Calu3 (cell line): ENCODE measurements around the gene SOCS6. TPM values are rescaled to one million over a fixed set of nuclear protein-coding genes. Genes with fewer than 3 reads are reported as not detected.

Source experiments
- BruUV-seq: library from RNA; stranded (reverse); fragments of 400-500 nt; replicated peaks from 2 replicates; lab custom pipeline; 2021; lab: Mats Ljungman, UMichigan
- CTCF ChIA-PET: fragments of 300-600 bp; sonication (Branson Sonifier 250); formaldehyde crosslinking; loops from one replicate; lab custom pipeline; 2022; ENCODE audit warnings: antibody characterized with exemption; lab: Charles Lee
- DNase-seq: peaks from one replicate; pipeline ENCODE4 v3.0.0; 2022
- H3K27ac Mint-ChIP-seq: one replicate; pipeline ENCODE4 v1.8.0; 2022; ENCODE audit warnings: mixed read lengths; ENCODE audit not compliant: unreplicated experiment
- H3K27me3 Mint-ChIP-seq: one replicate; pipeline ENCODE4 v1.8.0; 2022; ENCODE audit warnings: mixed read lengths; ENCODE audit not compliant: unreplicated experiment
- H3K36me3 Mint-ChIP-seq: one replicate; pipeline ENCODE4 v1.8.0; 2022; ENCODE audit warnings: mild to moderate bottlenecking, moderate library complexity, mixed read lengths; ENCODE audit not compliant: insufficient read depth, unreplicated experiment
- H3K4me1 Mint-ChIP-seq: one replicate; pipeline ENCODE4 v1.8.0; 2022; ENCODE audit warnings: mild to moderate bottlenecking, low read depth, mixed read lengths; ENCODE audit not compliant: unreplicated experiment
- H3K4me3 Mint-ChIP-seq: one replicate; pipeline ENCODE4 v1.8.0; 2022; ENCODE audit warnings: mild to moderate bottlenecking, low read depth, moderate library complexity, mixed read lengths; ENCODE audit not compliant: unreplicated experiment
- H3K9me3 Mint-ChIP-seq: one replicate; pipeline ENCODE4 v1.8.0; 2022; ENCODE audit warnings: low read depth, mixed read lengths; ENCODE audit not compliant: unreplicated experiment
- CTCF ChIP-seq: fragments of 200-600 bp; IDR thresholded peaks from one replicate; pipeline ENCODE4 v1.8.0; 2022; ENCODE audit warnings: antibody characterized with exemption; ENCODE audit not compliant: unreplicated experiment
- intact Hi-C: fragments of 100-400 bp; cut with micrococcal nuclease; formaldehyde crosslinking; loops from one replicate; pipeline ENCODE4 v1.10.0; 2022; ENCODE audit not compliant: unreplicated experiment
- total RNA-seq: library from RNA; stranded (reverse); gene quantifications from 2 replicates; pipeline ENCODE4 v1.2.3, GENCODE V29; 2022

Gene SOCS6
- total RNA-seq, 1 experiment from 2014 or later = 33.0 TPM

DNA sequence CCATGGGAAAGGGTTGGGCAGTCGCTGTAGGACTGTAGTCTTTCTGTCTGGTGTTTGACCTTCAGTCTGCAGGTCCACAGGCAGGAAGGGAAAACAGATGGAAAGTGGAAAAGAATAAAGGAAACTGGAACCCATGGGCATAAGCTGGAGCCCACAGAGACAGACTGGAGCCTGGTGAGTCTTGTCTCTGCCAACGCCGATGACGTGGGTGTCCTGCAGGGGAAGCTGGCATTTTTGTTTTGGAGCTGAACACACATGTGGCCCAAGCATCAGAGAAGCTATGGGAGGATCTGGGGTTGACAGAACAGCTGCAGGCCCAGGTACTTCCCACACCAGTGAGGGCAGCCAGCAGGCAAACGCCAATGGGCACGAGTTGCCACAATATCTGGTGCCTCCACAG lies 28.2 kb upstream of the SOCS6 start:
- Mint-ChIP-seq H3K9me3 (no peaks in the 10 kb centered on the region), H3K27me3 (no peaks in the 10 kb centered on the region), H3K36me3 (no peaks in the 10 kb centered on the region), H3K27ac (no peak overlapping the region), H3K4me3 (no peak overlapping the region), H3K4me1 (no peaks in the 10 kb centered on the region)
- TF ChIP-seq CTCF = no peak
- intact Hi-C loops = no loop called here
- CTCF ChIA-PET = no interaction called here
- DNase-seq = no peak
- BruUV-seq = no TSS peak

DNA sequence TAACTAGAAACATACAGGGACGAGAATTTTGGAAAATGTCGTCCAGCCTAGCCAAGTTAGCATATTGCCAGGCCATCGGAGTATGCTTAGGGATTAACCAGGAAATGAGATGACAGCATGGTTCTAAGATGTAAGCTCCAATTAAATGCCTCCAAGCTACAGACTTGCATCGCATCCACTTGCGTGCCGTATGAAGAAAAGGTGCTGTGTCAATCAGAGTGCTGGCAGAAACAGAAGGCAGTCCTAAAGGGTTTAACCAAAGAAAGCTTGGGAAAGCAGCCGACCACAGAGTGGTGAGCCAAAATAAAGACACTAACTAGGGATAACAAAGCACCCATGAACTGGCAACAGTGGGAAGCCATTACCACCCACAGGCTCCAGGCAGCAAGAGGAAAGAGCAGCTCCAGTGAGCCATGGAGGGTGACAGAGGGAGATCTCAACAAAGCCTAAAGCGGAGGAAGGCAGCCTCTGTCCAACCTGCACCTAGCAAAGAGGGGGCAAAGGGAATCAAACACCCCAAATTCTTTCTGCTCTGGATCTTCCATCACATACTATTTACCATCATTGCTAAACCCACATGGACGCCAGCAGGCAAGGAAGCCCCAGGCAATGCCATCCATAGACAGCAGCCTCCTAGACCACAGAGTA lies 27.6 kb upstream of the SOCS6 start:
- Mint-ChIP-seq H3K9me3 (no peaks in the 10 kb centered on the region), H3K27me3 (no peaks in the 10 kb centered on the region), H3K36me3 (no peaks in the 10 kb centered on the region), H3K27ac (no peak overlapping the region), H3K4me1 (no peaks in the 10 kb centered on the region), H3K4me3 (no peak overlapping the region)
- DNase-seq = no peak
- BruUV-seq = no TSS peak
- TF ChIP-seq CTCF = no peak
- CTCF ChIA-PET = no interaction called here
- intact Hi-C loops = no loop called here

DNA sequence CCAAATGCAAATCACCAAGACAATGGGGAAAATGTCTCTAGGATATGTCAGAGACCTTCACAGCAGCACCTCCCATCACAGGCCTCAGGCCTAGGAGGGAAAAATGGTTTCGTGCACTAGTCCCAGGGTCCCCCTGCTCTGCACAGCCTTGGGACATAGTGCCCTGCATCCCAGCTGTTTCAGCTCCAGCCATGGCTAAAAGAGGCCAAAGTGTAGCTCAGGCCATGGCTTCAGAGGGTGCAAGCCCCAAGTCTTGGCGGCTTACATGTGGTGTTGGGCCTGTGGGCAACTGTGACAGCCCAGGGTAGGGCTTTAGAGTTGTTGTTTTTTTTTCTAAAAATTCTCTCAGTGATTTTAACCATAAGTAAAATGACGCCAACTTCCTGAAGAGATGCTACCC lies 25.5 kb upstream of the SOCS6 start:
- no peak overlapping the region for H3K4me3 Mint-ChIP-seq
- intact Hi-C loops = no loop called here
- CTCF ChIA-PET = no interaction called here
- no TSS peak for BruUV-seq
- no peaks in the 10 kb centered on the region for H3K27me3 Mint-ChIP-seq
- no peak for DNase-seq
- no peak for TF ChIP-seq CTCF
- H3K9me3 Mint-ChIP-seq = no peaks in the 10 kb centered on the region
- H3K36me3 Mint-ChIP-seq = no peaks in the 10 kb centered on the region
- no peaks in the 10 kb centered on the region for H3K4me1 Mint-ChIP-seq
- H3K27ac Mint-ChIP-seq = no peak overlapping the region

- Mint-ChIP-seq H3K27ac (no peak overlapping the region), H3K27me3 (no peaks in the 10 kb centered on the region), H3K4me1 (peaks cover 5% of the 10 kb centered on the region), H3K4me3 (no peak overlapping the region), H3K9me3 (peaks cover 19% of the 10 kb centered on the region), H3K36me3 (no peaks in the 10 kb centered on the region)
- CTCF ChIA-PET = no interaction called here
- intact Hi-C loops = no loop called here
- no peak for DNase-seq
- no peak for TF ChIP-seq CTCF
- no TSS peak for BruUV-seq
Measured at GRCh38 chr18:70271742-70272141, 17.1 kb upstream of the SOCS6 start.
